IPS-NIHi11 (cell line): ENCODE measurements around the gene ROMO1.
"Not testable (repeated sequence)": the region's sequence is repeated elsewhere in the genome, so short reads cannot be mapped to it uniquely, and the experiment has no call there.

Source experiments
- DNase-seq: peaks from one replicate; pipeline ENCODE4 v3.0.0; 2012; ENCODE audit warnings: mixed read lengths, low spot score

The ROMO1 gene

DNA sequence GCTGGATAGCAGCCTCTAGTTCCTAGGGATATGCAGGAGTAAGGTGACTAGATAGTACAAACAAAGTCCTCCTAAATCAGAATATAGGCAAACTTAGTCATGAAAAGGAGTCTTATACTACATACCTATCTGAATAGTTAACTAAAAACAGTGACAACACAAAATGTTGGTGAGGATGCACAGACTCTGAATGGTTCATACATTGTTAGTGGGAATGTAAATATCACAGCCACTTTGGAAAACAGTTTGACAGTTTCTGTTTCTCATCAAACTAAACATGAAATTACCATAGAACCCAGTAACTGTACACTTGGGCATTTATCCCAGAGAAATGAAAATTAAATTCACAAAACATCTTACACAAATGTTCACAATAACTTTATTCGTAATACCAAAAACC lies 17.2 kb upstream of the ROMO1 start:
- DNase-seq: no peak

DNA sequence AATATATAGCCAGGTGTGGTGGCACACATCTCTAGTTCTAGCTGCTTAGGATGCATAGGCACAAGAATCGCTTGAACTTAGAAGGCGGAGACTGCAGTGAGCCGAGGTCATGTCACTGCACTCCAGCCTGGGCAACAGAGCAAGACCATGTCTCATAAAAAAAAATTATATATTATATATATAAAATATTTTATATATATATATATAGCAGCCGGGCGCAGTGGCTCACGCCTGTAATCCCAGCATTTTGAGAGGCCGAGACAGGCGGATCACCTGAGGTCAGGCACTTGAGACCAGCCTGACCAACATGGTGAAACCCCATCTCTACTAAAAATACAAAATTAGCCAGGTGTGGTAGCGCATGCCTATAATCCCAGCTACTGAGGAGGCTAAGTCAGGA lies 13.8 kb upstream of the ROMO1 start:
- DNase-seq: not testable (repeated sequence)

DNA sequence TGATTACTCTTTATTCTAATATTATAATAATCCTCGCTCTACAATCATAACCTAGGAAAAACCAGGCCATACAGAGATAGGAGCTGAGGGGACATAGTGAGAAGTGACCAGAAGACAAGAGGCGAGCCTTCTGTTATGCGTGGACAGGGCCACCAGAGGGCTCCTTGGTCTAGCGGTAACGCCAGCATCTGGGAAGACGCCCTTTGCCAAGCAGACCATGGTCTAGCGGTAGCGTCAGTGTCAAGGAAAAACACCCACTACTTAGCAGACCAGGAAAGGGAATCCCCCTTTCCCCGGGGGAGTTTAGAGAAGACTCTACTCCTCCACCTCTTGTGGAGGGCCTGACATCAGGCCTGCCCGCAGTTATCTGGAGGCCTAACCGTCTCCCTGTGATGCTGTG lies 12.3 kb upstream of the ROMO1 start:
- not testable (repeated sequence) for DNase-seq

- DNase-seq: no peak
Measured at GRCh38 chr20:35690265-35690664, 8.9 kb upstream of the ROMO1 start.

GRCh38 chr20:35695245-35695749 lies 3.9 kb upstream of the ROMO1 start:
- no peak for DNase-seq

GRCh38 chr20:35695978-35696377 lies 3.2 kb upstream of the ROMO1 start:
- DNase-seq: no peak

DNA sequence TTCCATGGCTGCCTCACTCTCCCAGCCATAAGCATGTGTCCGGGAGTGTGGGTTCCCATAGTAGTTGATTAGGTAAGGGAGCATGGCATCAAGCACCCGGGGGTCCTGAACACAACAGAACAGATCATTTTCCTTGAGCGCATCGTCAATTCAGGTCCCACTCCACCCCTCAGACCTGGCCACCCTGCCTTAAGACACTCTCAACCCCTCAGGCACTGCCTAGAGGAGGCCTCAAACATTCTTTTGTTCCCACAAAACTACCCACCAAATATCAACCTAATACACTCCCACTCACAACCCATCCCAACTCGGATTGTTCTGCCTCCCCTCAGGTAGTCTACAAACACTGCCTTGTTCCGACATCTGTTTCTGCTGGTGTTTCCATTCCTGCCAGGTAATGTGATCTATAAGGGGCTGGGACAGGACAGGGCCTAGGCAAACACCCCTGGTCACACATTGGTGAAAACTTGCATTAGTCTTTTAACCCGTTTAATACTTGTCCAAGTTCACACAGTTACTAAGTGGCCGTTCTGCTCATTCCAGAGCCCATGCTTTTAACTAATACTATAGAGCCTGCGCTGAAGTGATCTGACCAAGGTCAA lies 1.4 kb upstream of the ROMO1 start:
- no peak for DNase-seq

GRCh38 chr20:35698298-35699126 lies 693 bp upstream of the ROMO1 start:
- DNase-seq: peak; percentile 34

DNA sequence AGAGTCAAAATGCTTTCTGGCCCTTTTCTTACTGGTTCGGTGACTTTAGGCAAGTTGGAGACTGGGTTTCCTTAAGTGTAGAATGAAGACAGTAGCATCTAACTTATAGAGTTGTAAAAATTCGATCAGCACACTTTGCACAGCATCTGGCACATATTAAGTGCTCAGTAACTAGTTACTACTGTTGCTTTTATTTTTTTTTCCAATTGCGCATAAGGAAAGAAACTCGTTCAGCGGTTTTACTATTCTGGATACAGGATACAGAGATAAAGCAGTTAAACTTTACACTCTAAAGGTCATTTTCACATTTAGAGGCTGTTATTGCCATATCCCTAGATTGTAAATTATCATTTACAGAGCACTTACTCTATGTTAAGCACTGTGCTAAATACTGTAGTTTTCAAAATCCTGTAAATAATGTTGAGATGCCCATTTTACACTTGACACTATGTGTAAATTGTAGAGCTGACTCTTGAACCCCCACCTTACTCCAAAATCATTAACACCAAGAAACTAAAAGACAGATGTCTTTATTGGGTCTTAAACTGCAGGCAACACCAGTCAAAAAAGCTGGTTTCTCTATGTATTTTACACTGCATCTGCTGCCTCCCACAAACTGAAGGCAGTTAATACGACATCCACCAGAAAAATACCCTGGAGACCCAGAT lies 886 bp downstream of the ROMO1 start:
- no peak for DNase-seq

DNA sequence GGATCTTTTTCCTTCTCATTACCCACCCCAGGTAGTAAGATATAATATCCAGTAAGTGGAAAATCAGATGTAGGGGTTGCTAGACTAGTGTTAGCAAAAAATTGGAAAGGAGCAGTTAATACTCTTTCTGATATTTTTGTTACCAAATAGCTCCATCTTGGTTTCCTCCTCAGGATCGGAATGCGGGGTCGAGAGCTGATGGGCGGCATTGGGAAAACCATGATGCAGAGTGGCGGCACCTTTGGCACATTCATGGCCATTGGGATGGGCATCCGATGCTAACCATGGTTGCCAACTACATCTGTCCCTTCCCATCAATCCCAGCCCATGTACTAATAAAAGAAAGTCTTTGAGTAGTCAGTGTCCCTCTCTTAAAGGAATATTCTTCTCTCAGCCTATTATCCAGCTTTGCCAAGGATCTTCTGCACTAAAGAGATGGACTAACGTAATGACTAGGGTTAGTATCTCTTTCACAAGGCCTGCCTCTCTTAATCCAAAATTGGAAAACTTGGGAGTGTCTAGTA lies 1.5 kb downstream of the ROMO1 start:
- DNase-seq: no peak

- DNase-seq: no peak
Measured at GRCh38 chr20:35702051-35702823, 3.0 kb downstream of the ROMO1 start.

DNA sequence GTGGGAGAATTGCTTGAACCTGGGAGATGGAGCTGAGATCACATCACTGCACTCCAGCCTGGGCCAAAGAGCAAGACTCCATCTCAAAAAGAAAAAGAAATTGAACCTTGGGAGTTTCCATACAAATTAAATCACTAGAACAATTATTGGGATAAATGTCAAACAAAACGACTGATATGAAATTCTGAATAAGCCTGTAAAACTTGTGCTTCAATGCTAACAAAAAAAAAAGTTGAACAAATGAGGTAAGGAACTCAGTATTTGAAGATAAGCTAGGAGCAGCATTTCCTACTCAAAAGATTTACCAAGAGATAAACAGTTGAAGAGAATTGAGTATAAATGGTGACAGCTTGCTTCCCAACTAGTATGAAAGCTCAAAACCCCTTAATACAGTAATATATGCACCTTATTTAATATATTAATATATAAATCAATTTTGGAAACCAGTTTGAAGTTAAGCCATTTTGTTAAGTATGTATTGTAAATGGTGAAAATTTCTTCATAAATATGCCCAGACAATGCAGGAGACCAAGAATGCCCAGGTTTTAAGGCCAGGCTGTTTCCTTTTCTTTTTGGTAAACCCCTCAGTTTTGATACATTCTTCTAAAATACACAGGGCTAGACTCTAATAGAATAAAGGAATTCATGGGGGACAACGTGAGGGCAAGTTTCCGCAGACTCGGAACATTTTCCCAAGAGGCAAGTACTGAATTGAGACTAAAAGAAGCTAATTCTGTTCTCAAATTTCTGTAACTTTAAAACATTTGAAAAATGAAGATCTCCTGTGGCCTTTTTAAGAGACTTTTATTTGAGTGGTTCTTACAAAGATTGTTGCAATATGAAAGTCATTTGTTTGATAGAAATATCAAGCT lies 3.9 kb downstream of the ROMO1 start:
- DNase-seq: no peak

- no peak for DNase-seq
Measured at GRCh38 chr20:35704514-35705261, 5.5 kb downstream of the ROMO1 start.

DNA sequence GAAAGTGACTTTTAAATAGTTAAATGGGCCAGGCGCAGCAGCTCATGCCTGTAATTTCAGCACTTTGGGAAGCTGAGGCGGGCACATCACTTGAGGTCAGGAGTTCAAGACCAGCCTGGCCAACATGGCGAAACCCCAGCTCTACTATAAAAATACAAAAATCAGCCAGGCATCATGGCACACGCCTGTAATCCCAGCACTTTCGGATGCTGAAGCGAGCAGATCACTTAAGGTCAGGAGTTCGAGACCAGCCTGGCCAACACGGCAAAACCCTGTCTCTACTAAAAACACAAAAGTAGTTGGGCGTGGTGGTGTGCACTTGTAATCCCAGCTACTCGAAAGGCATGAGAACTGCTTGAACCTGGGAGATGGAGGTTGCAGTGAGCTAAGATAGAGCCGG lies 6.7 kb downstream of the ROMO1 start:
- not testable (repeated sequence) for DNase-seq

DNA sequence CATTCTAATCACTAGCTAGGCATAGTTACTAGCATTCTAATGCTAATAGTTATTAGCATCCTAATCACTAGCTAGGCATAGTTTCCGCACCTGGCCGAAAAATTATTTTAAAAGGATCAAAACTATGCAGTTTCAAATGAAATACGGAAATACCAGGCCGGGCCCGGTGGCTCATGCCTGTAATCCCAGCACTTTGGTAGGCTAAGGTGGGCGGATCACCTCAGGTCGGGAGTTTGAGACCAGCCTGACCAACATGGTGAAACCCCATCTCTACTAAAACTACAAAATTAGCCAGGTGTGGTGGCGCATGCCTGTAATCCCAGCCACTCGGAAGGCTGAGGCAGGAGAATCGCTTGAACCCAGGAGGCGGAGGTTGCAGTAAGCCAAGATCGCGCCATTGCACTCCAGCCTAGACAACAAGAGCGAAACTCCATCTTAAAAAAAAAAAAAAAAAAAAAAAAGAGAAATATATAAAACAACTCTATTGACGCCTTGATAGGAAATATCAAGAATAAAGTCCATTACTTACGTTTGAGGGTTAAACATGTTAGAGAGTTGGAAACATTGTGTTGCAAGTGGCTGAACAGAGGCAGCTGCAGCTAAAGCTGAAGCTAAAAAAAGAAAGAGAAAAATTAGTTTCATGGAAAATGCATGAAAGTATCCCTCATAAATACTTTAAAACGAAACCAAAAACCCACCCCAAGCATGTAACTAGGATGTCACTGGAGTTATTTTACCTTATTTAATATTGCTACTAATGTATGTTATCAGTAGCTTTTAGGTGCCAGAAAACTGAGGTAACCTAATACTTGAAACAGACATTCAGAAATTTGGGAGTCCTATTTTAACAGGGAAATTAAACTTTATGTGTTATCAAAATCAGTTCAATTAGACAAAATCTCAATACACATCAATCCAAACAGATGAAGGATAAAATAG lies 7.7 kb downstream of the ROMO1 start:
- DNase-seq: not testable (repeated sequence)

DNA sequence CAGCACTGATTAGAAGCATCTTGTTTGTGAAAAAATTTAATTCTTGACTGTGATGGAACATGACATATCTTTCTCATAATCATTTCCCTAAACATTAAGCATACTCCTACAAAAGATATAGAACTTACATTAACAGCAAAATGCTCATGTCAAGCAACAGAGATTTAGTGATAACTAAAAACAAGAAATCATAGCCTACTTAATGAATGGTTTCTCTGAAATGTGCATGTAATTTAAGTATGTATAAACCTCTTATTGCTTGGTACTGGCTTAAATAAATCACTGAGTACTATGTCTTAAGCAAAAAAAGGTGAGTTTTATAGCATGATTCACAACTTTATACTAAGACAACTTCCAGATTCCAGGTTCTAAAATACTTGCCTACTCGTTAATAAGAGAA lies 9.3 kb downstream of the ROMO1 start:
- no peak for DNase-seq

- DNase-seq: no peak
Measured at GRCh38 chr20:35709259-35709658, 10.1 kb downstream of the ROMO1 start.

- DNase-seq: no peak
Measured at GRCh38 chr20:35710039-35710438, 10.8 kb downstream of the ROMO1 start.
